Activated CD8-positive, alpha-beta memory T cell treated with anti-CD3 and anti-CD28 coated beads for 36 hours (primary cell): ENCODE measurements around the gene HRCT1. TPM values are rescaled to one million over a fixed set of nuclear protein-coding genes. Genes with fewer than 3 reads are reported as not detected.
"Not testable (repeated sequence)": the region's sequence is repeated elsewhere in the genome, so short reads cannot be mapped to it uniquely, and the experiment has no call there.

Experiments used
- CTCF ChIA-PET: fragments of 350-600 bp; sonication (Branson Sonifier 250); formaldehyde crosslinking; loops from one replicate; lab custom pipeline; 2021; ENCODE audit warnings: antibody characterized with exemption; lab: Charles Lee
- POLR2A ChIA-PET: fragments of 350-600 bp; sonication (Branson Sonifier 250); formaldehyde crosslinking; loops from one replicate; lab custom pipeline; 2021; ENCODE audit warnings: antibody characterized with exemption; lab: Charles Lee
- total RNA-seq, 2 experiments: library from RNA; stranded (reverse); gene quantifications; one replicate each; pipeline ENCODE4 v1.2.3, GENCODE V29; 2021

The HRCT1 gene
- total RNA-seq, 2 experiments from 2014 or later: not detected

GRCh38 chr9:35911690-35912089, 5.7 kb downstream of the HRCT1 start:
- ChIA-PET CTCF (interaction anchor here (0.9 to 1.0 kb wide), 2 partner anchors 14 to 20 kb away, joined by 4 read pairs; no protein-coding TSS in a partner anchor), POLR2A (no interaction called here)

GRCh38 chr9:35912791-35913400, 6.9 kb downstream of the HRCT1 start:
- ChIA-PET CTCF (no interaction called here), POLR2A (no interaction called here)

- CTCF ChIA-PET, POLR2A ChIA-PET: not testable (repeated sequence)
These were observed 7.4 kb downstream of the HRCT1 start for GRCh38 chr9:35913429-35913828.

- ChIA-PET POLR2A (no interaction called here), CTCF (no interaction called here)
These were observed 8.4 kb downstream of the HRCT1 start for GRCh38 chr9:35914301-35914807.

DNA sequence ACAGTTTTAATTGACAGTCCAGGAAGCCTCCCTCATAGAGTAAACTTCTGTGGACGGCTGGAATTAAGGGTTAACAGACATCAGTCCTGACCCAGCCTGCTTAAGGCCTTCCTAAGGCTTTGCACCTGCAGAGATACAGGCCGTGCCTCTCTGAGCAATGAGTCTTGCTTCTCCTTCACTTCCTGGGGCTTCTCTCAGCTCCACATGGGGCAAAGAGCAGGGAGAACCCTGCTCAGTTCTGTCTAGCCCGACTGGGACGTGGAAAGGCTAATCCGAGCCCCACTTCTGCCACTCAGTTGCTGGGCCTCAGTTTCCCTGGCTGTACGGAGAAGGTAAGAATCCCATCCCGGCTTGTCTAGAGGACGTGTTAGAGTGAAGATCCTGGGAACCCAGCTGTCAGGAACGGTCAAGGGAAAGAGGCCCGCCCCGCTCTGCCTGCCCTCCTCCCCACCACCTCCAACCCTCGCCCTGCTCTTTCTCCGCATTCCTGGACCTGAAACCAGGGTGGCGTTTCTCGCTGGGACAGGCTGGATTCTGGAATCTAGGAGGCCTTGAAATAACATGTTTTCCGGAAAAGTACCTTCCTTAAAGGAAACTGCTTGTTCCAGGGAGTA, 9.8 kb downstream of the HRCT1 start:
- ChIA-PET CTCF (no interaction called here), POLR2A (no interaction called here)

GRCh38 chr9:35917261-35917660, 11.3 kb downstream of the HRCT1 start:
- CTCF ChIA-PET: no interaction called here
- POLR2A ChIA-PET: no interaction called here

GRCh38 chr9:35918780-35919179, 12.8 kb downstream of the HRCT1 start:
- CTCF ChIA-PET: no interaction called here
- POLR2A ChIA-PET: no interaction called here

DNA sequence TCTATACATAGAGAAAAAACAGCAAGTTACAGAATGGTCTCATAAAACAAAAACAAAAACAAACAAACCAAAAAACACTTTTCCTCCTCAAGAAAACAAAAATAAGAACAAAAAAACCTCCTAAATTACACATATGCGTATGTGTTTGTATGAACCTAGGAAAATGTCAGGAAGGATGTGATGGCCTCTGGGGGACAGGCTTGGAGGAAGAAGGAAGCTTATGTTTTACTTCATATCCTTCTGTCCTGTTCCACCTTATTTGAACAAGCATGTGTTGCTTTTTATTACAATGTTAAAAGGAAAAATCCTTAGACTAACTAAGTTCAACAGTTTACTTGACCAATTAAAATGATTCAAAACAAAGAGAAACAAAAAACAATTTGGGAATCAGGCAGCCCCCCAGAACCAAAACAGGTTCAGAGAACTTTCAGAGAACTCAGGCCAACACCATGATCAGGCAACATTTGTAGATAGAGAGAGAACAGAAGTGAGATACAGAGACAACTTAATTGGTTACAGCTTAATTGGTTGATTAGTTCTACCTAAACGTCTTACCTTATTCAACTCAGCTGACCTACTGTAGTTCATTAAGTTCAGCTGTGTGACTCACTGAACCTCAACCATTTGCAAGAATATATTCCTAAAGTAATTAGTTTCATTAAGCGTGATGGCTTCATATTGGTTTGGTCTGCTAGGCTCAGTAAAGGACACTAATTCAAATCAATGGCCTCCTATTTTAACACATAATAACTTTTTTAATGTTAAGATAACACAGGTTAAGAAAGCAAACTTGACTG, 13.4 kb downstream of the HRCT1 start:
- CTCF ChIA-PET: interaction anchor here (1.0 to 1.9 kb wide), 2 partner anchors 16 to 36 kb away, joined by 3 to 7 read pairs; no protein-coding TSS in a partner anchor
- POLR2A ChIA-PET: no interaction called here

DNA sequence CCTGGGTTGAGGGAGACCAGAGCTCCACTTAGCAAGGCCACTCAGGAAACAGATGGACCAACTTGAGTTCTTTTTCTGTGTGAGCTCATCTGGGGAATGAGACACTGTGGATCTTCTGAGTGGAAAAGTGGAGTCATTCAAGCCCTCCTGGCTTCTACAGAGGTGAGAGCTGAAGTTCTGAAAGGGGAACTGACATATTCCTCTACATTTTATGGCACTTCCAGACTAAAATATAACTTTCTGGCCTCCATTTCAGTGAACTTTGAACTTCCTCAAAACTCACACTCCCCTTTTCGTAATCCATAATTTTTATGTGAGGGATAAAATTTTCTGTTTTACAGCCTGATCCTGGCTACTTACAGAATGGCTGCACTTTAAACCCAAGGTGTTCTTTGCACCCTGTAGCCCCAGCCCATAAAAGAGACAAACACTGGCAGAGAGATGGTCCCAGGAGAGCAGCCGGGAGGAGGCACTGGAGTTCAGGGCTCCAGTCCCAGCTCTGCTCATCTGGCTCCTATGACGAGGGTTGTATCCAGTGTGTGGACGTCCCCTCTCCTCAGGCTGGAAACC, 14.1 kb downstream of the HRCT1 start:
- POLR2A ChIA-PET: no interaction called here
- CTCF ChIA-PET: interaction anchor here (1.0 to 1.9 kb wide), 2 partner anchors 17 to 35 kb away, joined by 3 to 7 read pairs; no protein-coding TSS in a partner anchor

- ChIA-PET CTCF (interaction anchor here (1.2 to 1.3 kb wide), 2 partner anchors 21 to 31 kb away, joined by 5 read pairs; no protein-coding TSS in a partner anchor), POLR2A (no interaction called here)
These were observed 17.6 kb downstream of the HRCT1 start for GRCh38 chr9:35923598-35923926.

DNA sequence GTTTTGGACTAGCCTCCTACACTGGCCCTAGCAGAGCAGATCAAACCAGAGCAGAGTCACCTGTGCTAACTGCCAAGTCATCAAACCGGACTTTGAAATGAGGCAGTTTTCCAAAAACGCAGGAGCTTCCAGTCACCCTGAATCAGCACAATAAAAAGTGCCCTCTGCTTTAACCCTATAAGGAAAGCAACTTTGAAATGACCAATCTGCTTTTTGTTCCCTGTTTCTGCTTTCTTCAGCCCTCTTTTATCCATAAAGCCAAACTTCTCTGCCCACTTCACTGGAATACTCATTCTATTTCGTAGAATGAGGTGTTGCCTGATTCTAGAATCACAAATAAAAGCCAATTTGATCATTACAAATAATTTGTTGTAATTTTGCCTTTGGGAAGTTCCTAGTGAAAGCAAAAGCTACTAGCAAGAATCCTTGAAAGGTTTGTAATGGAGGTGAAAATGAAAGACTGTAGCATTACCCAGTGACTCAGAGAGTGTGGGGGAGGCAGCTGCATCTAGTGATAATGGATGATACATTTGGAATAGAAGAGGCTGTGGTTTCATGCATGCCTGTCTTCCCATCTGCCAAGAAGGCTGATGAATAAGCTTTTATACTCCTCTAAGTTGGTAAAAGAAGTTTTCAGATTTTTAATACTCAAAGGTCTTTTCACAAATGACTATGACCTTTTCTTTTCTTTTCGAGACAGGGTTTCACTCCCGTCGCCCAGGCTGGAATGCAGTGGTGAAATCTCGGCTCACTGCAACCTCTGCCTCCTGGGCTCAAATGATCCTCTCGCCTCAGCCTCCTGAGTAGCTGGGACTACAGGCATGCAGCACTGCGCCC, 18.1 kb downstream of the HRCT1 start:
- ChIA-PET CTCF (interaction anchor here (0.7 to 1.3 kb wide), 4 partner anchors 17 to 31 kb away, joined by 3 to 5 read pairs (median 4); no protein-coding TSS in a partner anchor), POLR2A (no interaction called here)

- CTCF ChIA-PET: interaction anchor here (1.1 kb wide), 1 partner anchor 25 kb away, joined by 4 read pairs; no protein-coding TSS in a partner anchor
- POLR2A ChIA-PET: no interaction called here
These were observed 22.8 kb downstream of the HRCT1 start for GRCh38 chr9:35928591-35929452.

DNA sequence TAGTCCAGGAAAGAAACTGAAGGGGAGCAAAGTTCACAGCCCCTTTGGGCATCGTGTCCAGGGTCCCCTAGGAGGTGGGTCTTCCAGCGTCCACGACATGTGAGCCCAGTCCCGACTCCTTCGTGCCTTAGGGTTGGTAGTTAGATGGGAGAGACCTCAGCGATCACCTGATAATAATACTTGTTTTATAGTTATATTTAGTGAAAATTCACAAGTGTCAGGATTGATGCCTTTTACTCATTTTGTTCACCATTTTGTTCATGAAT, 23.4 kb downstream of the HRCT1 start:
- ChIA-PET CTCF (interaction anchor here (1.1 kb wide), 1 partner anchor 26 kb away, joined by 4 read pairs; no protein-coding TSS in a partner anchor), POLR2A (no interaction called here)

DNA sequence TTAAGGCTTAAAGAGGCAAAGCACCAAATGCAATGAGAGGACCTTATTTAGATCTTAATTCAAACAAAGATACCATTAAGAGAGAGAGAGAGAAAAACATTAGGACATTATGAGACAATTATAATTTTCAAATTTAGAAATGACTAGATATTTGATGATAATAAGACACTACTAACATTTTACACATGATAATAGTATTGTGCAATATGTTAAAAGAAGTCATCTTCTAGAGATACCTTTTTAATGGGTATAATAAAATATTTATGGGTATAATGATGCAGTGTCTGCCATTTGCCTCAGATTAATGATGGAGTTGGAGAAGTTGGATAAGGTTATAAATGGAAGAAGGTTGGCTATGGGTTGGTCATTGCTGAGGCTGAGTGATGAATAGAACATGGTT, 24.5 kb downstream of the HRCT1 start:
- ChIA-PET CTCF (no interaction called here), POLR2A (no interaction called here)

DNA sequence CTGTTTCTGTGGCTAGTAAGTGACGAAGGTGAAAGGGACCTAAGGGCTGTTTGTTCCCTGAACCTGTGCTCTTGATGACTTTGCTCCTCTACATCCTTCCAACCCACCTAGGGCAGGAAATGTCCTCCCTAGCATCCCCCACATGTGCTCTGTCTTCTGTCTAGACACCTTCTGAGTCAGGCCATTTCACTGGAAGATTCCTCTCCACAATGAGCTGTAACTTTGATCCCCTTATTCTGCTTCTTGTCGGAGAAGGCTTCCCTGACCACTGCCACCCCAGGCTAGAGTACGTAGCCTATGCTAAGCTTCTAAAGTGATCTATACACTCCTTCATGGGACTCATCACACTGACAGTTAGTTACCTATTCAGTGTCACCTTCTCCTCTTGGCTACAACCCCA, 25.0 kb downstream of the HRCT1 start:
- POLR2A ChIA-PET: no interaction called here

GRCh38 chr9:35932735-35933134, 26.7 kb downstream of the HRCT1 start:
- POLR2A ChIA-PET: no interaction called here
- CTCF ChIA-PET: interaction anchor here (0.6 to 2.1 kb wide), 3 partner anchors 11 to 92 kb away, joined by 3 to 7 read pairs (median 6); no protein-coding TSS in a partner anchor

More for the DNA sequence above, 25.0 kb downstream of the HRCT1 start:
- CTCF ChIA-PET: interaction anchor here (1.2 kb wide), 1 partner anchor 20 kb away, joined by 4 read pairs; no protein-coding TSS in a partner anchor

- POLR2A ChIA-PET: no interaction called here
- CTCF ChIA-PET: interaction anchor here (2.1 kb wide), 1 partner anchor 11 kb away, joined by 6 read pairs; no protein-coding TSS in a partner anchor
These were observed 27.6 kb downstream of the HRCT1 start for GRCh38 chr9:35933550-35934067.

- CTCF ChIA-PET, POLR2A ChIA-PET: not testable (repeated sequence)
These were observed 28.1 kb downstream of the HRCT1 start for GRCh38 chr9:35934069-35934468.
